Fibroblast of the aortic adventitia (primary cell): ENCODE results near the gene CKAP2. TPM values are rescaled to one million over a fixed set of nuclear protein-coding genes. Genes with fewer than 3 reads are reported as not detected.

Experiments
- DNase-seq: peaks from one replicate; pipeline ENCODE4 v3.0.0-alpha.2; 2010; ENCODE audit warnings: low read depth
- H3K4me3 ChIP-seq: 2 replicates; pipeline ENCODE4 v1.5.1; 2011; ENCODE audit warnings: low read depth, mild to moderate bottlenecking, control low read depth, low read length, moderate library complexity
- CTCF ChIP-seq: IDR thresholded peaks from 2 replicates; pipeline ENCODE4 v1.5.1; 2011; ENCODE audit warnings: mild to moderate bottlenecking, low read length, control low read depth, inconsistent platforms; ENCODE audit not compliant: insufficient read depth
- total RNA-seq: library from RNA; depleted of rRNA; stranded (reverse); fragments of >200 nt; gene quantifications from 2 replicates; pipeline ENCODE4 v1.2.3, GENCODE V29; 2012; ENCODE audit warnings: low replicate concordance

CKAP2 gene
- total RNA-seq, 1 donor, result 55.5 TPM

DNA sequence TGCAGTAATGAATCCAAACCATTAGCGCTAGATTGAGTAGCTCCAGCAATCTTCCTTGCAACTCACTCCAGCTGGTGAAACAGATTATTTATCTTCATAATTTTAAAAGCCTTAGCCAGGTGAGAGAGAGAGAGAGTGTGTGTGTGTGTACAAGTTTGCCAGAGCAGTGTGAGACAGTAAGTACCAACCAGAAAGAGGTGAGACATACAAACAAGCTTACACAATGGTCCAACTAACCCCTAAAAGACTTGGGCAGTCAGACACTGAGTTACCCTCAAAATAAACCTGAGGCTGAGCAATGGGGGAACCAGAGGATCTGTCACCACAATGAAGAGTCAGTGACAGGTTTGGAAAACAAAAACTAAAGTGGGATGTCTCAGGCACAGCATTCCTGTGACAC lies 41.2 kb upstream of the CKAP2 start:
- H3K4me3 ChIP-seq, result no peak overlapping the region
- no peak for TF ChIP-seq CTCF
- DNase-seq, result no peak

DNA sequence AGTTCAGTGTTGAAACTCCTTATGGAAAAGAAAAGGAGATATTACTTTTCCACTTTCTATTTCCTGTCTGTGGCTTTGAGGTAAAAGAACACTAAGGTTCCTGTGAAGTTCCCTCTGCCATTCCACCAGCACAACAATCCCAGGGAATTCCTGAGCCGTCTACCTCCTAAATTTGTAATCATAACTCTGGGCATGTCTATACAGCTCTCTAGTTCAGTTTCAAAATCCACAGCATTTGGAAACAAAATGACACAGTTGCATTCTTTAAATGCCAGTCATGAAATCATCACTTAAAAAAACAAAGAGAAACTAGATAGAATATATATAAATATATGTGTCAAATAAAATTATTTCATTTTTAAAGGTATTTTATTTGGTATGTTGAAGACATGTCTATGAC lies 40.3 kb upstream of the CKAP2 start:
- H3K4me3 ChIP-seq, result no peak overlapping the region
- peak; percentile 77 for DNase-seq
- TF ChIP-seq CTCF, result no peak

GRCh38 chr13:52419080-52419479 lies 36.2 kb upstream of the CKAP2 start:
- TF ChIP-seq CTCF, result no peak
- no peak for DNase-seq
- no peak overlapping the region for H3K4me3 ChIP-seq

DNA sequence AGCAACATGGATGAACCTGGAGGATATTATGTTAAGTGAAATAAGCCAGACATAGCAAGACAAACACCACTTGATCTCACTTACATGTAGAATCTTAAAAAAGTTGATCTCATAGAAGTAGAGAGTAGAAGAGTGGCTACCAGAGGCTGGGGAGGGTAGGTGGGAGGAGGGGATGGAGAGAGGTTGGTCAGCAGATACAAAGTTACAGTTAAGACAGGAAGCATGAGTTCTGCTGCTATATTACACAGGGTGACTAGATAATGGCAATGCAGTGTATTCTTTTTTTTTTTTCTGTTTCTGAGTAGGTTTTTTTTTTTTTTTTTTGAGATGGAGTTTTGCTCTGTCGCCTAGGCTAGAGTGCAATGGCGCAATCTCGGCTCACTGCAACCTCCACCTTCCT lies 34.1 kb upstream of the CKAP2 start:
- no peak for TF ChIP-seq CTCF
- DNase-seq, result no peak
- no peak overlapping the region for H3K4me3 ChIP-seq

GRCh38 chr13:52428295-52428694 lies 27.0 kb upstream of the CKAP2 start:
- TF ChIP-seq CTCF, result no peak
- peak; percentile 83 for DNase-seq
- H3K4me3 ChIP-seq, result no peak overlapping the region

DNA sequence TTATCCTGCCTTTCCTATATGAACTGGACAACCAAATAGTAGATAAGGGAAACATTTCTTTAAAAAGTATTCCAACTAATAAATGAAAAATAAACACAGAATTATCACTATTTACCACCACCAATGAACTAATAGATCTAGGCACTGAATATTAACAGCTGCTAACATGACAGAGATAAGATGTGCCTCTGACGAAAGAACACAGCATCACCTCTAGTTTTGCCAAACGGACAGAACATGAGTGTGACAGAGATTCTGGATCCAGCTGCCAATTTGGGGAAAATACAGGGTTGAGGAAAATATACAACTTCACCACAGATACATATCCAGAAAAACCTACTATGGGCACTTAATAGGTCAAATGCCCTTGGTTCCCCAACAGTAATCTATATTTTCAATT lies 22.8 kb upstream of the CKAP2 start:
- no peak overlapping the region for H3K4me3 ChIP-seq
- TF ChIP-seq CTCF, result no peak
- DNase-seq, result no peak

- TF ChIP-seq CTCF, result no peak
- DNase-seq, result peak; percentile 11
- H3K4me3 ChIP-seq, result no peak overlapping the region
These were observed 9.0 kb upstream of the CKAP2 start for GRCh38 chr13:52446265-52446664.
